Neural progenitor cell (in vitro differentiated cells): ENCODE results near the gene PHF20.

ENCODE experiments used
- EZH2 ChIP-seq: fragments of 200-600 bp; sonication (generic); IDR thresholded peaks from 2 replicates; pipeline ENCODE4 v1.6.1; 2017; ENCODE audit warnings: antibody characterized with exemption, mild to moderate bottlenecking, moderate library complexity
- EZH2phosphoT487 ChIP-seq: fragments of 200-600 bp; sonication (generic); IDR thresholded peaks from 2 replicates; pipeline ENCODE4 v1.6.1; 2017; ENCODE audit warnings: antibody characterized with exemption
- TF ChIP-seq, protein P1 (sequence below): fragments of 200-600 bp; sonication (generic); IDR thresholded peaks from 2 replicates; pipeline ENCODE4 v1.5.1; 2017; ENCODE audit warnings: antibody characterized with exemption, mild to moderate bottlenecking

DNA sequence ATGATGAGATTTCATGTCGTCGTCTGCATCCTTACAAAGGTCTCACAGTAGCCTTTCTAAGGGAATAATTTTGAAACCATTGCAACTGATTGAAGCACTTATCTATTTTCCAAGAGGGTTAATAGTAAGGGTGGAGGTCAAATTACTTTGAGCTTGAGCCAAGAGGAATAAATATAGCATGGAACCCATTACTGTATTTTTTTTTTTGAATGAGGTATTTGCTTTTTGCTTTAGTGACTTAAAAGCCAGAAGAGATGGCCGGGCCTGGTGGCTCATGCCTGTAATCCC is 104.2 kb downstream of the PHF20 start:
- TF ChIP-seq, protein P1, sequence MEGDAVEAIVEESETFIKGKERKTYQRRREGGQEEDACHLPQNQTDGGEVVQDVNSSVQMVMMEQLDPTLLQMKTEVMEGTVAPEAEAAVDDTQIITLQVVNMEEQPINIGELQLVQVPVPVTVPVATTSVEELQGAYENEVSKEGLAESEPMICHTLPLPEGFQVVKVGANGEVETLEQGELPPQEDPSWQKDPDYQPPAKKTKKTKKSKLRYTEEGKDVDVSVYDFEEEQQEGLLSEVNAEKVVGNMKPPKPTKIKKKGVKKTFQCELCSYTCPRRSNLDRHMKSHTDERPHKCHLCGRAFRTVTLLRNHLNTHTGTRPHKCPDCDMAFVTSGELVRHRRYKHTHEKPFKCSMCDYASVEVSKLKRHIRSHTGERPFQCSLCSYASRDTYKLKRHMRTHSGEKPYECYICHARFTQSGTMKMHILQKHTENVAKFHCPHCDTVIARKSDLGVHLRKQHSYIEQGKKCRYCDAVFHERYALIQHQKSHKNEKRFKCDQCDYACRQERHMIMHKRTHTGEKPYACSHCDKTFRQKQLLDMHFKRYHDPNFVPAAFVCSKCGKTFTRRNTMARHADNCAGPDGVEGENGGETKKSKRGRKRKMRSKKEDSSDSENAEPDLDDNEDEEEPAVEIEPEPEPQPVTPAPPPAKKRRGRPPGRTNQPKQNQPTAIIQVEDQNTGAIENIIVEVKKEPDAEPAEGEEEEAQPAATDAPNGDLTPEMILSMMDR, result no peak
- TF ChIP-seq EZH2phosphoT487, result no peak
- TF ChIP-seq EZH2, result no peak
